Measurements from ENCODE around the gene SKOR1.

SKOR1 gene

DNA sequence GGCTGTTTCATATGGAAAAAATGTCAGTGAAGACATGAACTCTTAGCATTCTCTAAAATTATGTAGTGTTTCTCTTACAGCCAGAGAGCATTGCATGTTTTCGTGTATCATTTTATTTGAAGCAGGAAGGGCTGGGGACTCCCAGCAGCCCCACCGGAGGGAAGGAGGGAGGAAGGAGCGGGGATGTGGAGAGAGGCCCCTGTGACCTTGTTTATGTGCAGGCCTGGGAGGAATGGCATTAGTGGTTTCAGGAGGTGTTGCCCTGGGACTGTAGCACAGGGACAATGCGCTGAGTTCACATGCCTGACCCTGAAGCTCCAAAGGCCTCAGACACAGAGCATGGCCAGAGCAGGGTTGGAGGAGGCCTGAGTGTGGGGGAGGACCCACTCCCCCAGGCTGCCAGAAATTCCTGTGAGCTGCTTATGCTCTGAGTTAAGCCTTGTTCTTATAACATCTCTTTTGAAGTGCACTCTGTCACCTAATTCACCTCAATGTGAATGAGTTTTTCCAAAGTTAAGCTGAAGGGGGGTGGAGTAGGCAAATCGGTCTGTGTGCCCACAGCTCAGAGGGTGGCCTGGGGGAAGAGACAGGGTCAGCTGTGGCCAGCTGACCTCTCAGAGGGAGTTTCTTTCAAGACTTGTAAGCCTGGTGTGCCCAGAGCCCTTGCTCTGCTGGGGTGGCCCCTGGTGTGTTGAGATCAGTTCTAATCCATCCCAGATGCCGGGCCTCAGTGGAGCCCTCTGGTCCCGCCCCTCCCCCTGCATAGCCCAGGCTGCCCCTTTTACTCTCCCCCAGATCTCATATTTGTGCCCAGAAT lies 18.5 kb downstream of the SKOR1 start:
- in situ Hi-C loops (cut with MboI; ENCODE audit: low sequenced_read_pairs) = loop anchor here (25.0 kb wide), 1 partner anchor 381 kb away; no protein-coding TSS in a partner anchor

GRCh38 chr15:67845974-67846373 lies 20.7 kb downstream of the SKOR1 start:
- in situ Hi-C loops (cut with MboI; ENCODE audit: low sequenced_read_pairs) = loop anchor here (25.0 kb wide), 1 partner anchor 384 kb away; no protein-coding TSS in a partner anchor

- in situ Hi-C loops (cut with MboI; ENCODE audit: low sequenced_read_pairs) = loop anchor here (25.0 kb wide), 1 partner anchor 387 kb away; no protein-coding TSS in a partner anchor
Observed at GRCh38 chr15:67849538-67849937, 24.2 kb downstream of the SKOR1 start.

- in situ Hi-C loops (cut with MboI; ENCODE audit: low sequenced_read_pairs) = loop anchor here (25.0 kb wide), 1 partner anchor 312 kb away; no protein-coding TSS in a partner anchor
Observed at GRCh38 chr15:67850336-67850735, 25.0 kb downstream of the SKOR1 start.

- in situ Hi-C loops (cut with MboI; ENCODE audit: low sequenced_read_pairs) = loop anchor here (25.0 kb wide), 1 partner anchor 311 kb away; no protein-coding TSS in a partner anchor
Observed at GRCh38 chr15:67850994-67851571, 25.8 kb downstream of the SKOR1 start.

GRCh38 chr15:67852418-67852817 lies 27.1 kb downstream of the SKOR1 start:
- in situ Hi-C loops (cut with MboI; ENCODE audit: low sequenced_read_pairs) = loop anchor here (25.0 kb wide), 1 partner anchor 310 kb away; no protein-coding TSS in a partner anchor

DNA sequence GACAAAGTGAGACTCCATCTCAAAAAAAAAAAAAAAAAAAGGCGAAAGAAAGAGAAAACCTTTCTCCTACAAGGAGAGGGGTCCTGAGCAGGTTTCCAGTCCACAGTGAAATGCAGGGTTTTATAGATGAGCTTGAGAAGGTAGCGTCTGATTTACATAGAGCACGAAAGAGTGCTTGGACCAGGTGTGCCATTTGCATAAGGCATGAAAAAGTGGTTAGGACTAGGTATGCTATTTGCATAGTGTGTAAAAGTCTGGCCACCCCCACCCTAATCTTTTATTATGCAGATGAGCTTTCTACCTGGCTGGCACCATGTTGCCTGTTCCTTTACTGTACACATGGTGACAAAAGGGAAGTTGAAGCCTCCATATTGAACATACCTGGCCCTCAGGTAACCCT lies 28.1 kb downstream of the SKOR1 start:
- in situ Hi-C loops (cut with MboI; ENCODE audit: low sequenced_read_pairs) = loop anchor here (25.0 kb wide), 1 partner anchor 309 kb away; no protein-coding TSS in a partner anchor

DNA sequence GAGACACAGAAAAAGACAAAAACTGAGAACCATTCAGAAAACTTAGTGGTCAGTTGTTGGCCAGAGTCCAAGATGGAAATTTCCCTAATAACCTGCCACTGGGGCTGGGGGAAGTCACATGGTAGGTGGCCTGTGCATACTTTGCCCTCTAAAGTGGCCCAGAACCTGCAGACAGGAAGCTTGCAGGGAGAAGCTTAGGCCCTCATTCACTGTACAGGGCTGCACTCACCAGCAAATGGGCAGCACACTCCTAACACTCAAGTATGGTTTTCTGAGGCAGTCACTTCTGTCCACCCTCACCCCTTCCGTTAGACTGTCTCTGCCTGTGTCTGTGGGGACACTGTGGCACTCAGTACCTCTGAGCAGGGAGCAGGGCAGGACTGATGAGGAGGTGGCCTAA lies 29.0 kb downstream of the SKOR1 start:
- in situ Hi-C loops (cut with MboI; ENCODE audit: low sequenced_read_pairs) = loop anchor here (25.0 kb wide), 1 partner anchor 308 kb away; no protein-coding TSS in a partner anchor

DNA sequence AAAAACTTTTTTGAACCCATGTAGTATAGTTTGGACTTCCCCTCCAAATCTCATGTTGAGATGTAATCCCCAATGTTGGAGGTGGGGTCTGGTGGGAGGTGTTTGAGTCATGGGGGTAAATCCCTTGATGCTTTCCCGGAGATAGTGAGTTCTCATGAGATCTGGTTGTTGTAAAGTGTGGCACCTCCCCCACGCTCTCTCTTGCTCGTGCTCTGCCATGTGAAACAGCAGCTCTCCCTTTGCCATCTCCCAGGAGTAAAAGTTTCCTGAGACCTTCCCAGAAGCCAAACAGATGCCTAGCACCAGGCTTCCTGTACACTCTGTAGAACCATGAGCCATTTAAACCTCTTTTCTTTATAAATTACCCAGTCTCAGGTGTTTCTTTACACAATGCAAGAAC lies 30.5 kb downstream of the SKOR1 start:
- in situ Hi-C loops (cut with MboI; ENCODE audit: low sequenced_read_pairs) = loop anchor here (25.0 kb wide), 1 partner anchor 306 kb away; no protein-coding TSS in a partner anchor

DNA sequence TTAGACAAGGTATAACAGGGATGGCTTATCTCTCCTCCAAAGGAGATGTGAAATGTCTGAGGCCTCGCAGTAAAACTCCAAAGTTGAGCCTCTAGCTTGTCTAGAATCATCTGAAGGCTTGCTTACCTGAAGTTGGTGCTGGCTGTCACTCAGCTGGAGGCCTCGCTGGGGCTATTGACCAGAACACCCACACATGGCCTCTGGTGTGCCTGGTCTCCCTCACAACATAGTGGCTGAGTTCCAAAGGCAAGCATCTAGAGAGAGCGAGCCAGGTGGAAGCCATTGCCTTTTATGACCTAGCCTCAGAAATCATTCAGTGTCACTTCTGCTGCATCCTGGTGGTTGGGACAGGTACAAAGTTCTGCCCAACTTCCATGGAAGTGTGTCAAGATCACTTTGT lies 31.9 kb downstream of the SKOR1 start:
- in situ Hi-C loops (cut with MboI; ENCODE audit: low sequenced_read_pairs) = loop anchor here (25.0 kb wide), 1 partner anchor 305 kb away; no protein-coding TSS in a partner anchor

DNA sequence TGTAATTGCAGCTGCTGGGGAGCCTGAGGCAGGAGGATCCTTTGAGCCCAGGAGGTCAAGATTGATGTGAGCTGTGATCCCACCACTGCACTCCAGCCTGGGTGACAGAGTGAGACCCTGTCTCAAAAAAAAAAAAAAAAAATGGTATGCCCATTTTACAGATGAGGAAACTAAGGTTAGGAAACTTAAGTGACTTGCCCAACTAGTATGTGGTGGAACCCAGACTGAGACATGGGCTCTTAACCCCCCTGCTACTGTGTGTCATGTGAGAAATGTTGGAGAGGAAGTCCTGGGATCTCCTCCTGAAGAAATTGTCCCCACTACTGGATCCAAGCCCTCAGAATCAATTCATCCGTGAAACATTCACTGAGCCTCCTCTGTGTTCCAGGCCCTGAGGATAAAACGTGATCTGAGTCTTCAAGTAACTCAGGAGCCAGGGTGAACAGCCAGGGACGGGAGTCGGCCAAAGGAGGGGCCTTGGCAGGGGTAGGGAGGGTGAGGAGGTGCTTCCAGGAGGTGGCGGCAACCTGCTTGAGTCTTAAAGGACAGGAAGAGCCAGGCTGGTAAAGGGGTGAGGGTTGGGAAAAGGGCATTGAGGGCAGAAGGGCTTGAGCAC lies 34.1 kb downstream of the SKOR1 start:
- in situ Hi-C loops (cut with MboI; ENCODE audit: low sequenced_read_pairs) = loop anchor here (25.0 kb wide), 1 partner anchor 303 kb away; no protein-coding TSS in a partner anchor

GRCh38 chr15:67861983-67862382 lies 36.7 kb downstream of the SKOR1 start:
- in situ Hi-C loops (cut with MboI; ENCODE audit: low sequenced_read_pairs) = loop anchor here (25.0 kb wide), 1 partner anchor 300 kb away; no protein-coding TSS in a partner anchor

DNA sequence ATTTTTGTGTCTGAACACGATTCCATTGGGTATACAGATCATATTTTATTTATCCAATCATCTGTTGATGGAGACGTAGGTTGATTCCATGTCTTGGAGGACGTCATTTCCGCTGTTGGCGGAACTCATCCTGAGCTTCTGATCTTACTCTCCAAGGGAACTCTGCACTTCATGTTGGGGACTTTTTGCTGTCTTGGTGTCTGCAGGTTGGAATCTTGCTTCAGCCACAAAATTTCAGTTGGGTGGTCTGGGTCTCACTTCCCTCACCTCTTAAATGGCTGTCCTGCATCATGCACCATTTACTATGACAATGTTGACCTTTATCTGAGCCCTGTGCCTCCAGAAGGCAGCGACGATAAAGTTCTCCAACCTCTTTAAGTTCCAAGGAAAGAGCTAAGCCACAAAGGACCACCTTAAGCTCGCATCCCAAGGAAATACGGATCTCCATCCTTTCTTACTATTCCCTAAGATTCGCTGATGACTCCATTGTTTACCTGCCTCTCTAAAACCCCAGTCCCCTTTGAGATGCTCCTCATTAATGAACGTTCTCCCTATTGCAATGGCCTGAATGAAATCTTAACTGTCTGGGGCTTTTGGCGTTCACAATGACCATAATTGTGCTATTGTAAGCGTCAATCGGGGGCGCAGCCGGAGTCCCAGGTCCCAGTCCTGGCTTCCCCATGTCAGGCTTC lies 37.6 kb downstream of the SKOR1 start:
- in situ Hi-C loops (cut with MboI; ENCODE audit: low sequenced_read_pairs) = loop anchor here (25.0 kb wide), 1 partner anchor 299 kb away; no protein-coding TSS in a partner anchor

DNA sequence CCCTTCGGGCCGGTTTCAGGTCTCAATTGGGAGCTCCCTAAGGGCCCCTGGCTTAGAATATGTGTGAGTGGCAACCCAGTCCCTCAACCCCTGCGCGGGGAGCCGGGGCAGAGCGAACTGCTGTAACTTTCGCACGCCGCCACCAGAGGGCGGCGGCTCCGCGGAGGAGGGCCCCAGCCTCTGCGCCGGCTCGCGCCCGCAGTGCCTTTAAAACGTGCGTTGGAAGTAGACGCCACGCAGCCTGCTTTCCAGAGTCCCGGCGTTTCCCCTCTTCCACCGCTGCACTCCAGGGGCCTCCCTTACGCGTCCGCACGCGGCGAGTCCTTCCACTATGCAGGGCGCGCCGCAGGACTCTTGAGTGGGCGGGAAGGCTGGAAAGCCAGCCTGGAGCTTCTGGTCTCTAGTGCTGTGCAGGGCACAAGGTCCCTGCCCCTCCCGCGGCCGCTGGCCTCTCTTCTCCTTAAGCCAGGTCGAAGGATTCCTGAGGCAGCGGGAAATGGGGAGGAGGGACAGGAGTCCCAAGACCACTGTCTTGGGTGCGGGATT lies 38.2 kb downstream of the SKOR1 start:
- in situ Hi-C loops (cut with MboI; ENCODE audit: low sequenced_read_pairs) = loop anchor here (25.0 kb wide), 1 partner anchor 299 kb away; no protein-coding TSS in a partner anchor

DNA sequence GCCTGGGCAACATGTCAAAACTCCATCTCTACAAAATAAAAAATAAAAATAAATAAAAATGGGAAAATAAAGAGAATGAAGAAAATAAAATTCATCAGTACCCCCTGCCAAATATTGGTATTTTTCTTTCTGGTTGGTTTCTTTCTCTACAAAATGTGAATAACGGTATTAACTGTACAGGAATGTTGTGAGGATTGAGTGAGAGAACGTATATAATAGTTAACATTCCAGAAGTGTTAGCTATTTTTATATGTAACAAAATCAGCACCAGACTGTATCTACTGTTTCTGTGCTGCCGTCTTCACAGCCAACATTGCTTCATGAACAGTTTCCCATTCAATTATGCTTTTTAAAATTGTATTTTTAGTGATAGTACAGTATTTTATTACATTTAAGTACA lies 40.0 kb downstream of the SKOR1 start:
- in situ Hi-C loops (cut with MboI; ENCODE audit: low sequenced_read_pairs) = loop anchor here (25.0 kb wide), 1 partner anchor 297 kb away; no protein-coding TSS in a partner anchor

GRCh38 chr15:67865766-67866165 lies 40.5 kb downstream of the SKOR1 start:
- in situ Hi-C loops (cut with MboI; ENCODE audit: low sequenced_read_pairs) = loop anchor here (25.0 kb wide), 1 partner anchor 297 kb away; no protein-coding TSS in a partner anchor

- in situ Hi-C loops (cut with MboI; ENCODE audit: low sequenced_read_pairs) = loop anchor here (25.0 kb wide), 1 partner anchor 293 kb away; no protein-coding TSS in a partner anchor
Observed at GRCh38 chr15:67869701-67870100, 44.4 kb downstream of the SKOR1 start.

- in situ Hi-C loops (cut with MboI; ENCODE audit: low sequenced_read_pairs) = loop anchor here (25.0 kb wide), 1 partner anchor 291 kb away; no protein-coding TSS in a partner anchor
Observed at GRCh38 chr15:67870868-67871408, 45.6 kb downstream of the SKOR1 start.

DNA sequence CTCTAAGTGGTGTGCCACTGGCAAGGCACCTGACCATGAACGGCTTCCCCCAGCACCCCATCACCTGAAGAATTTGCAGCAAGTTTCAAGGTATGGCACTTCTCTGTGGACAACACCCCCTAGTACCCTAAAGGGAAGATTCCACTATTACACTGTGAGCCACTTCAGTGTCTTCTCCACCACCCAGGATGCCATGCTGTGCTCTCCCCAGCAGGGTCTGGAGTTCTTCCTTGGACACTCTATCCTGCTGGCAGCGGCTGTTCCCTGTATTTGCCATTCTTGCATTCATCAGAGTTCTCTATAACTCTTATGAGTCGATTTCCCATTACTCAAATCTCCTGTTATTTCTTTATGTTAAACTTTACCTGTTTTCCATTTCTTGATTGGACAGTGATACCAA lies 48.5 kb downstream of the SKOR1 start:
- in situ Hi-C loops (cut with MboI; ENCODE audit: low sequenced_read_pairs) = loop anchor here (25.0 kb wide), 1 partner anchor 289 kb away; no protein-coding TSS in a partner anchor

All from HL-60/S4 treated with phorbol 12-myristate 13-acetate at 8.2 ng/mL for 4 days and 3 days (cell line).